Panc1 (cell line): Measurements from ENCODE around the gene ZNF823. TPM values are rescaled to one million over a fixed set of nuclear protein-coding genes. Genes with fewer than 3 reads are reported as not detected.

Experiments used
- ATAC-seq: fragments of 200-7000 bp; cut with Tn5 transposase; 2 replicates; pipeline ENCODE4 v1.9.1; 2020; ENCODE audit warnings: mild to moderate bottlenecking, moderate library complexity
- BruUV-seq: library from RNA; stranded (reverse); fragments of 400-500 nt; replicated peaks from 2 replicates; lab custom pipeline; 2021; lab: Mats Ljungman, UMichigan
- CTCF ChIA-PET: fragments of 300-600 bp; sonication (Branson Sonifier 250); formaldehyde crosslinking; loops from one replicate; lab custom pipeline; 2022; ENCODE audit warnings: antibody characterized with exemption; lab: Charles Lee
- POLR2A ChIA-PET: fragments of 300-600 bp; sonication (Branson Sonifier 250); formaldehyde crosslinking; loops from one replicate; lab custom pipeline; 2022; ENCODE audit warnings: antibody characterized with exemption; lab: Charles Lee
- DNase-seq: peaks from one replicate; pipeline ENCODE4 v3.0.0-alpha.2; 2010; ENCODE audit warnings: low read depth, low spot score
- H3K27ac ChIP-seq: 2 replicates; pipeline ENCODE4 v1.5.1; 2011; ENCODE audit warnings: mild to moderate bottlenecking, low read length, inconsistent platforms
- H3K27me3 ChIP-seq: fragments of 200-500 bp; sonication (Bioruptor generic); 2 replicates; pipeline ENCODE4 v1.6.0; 2014; ENCODE audit warnings: low read length, inconsistent platforms; ENCODE audit not compliant: control insufficient read depth, insufficient read depth
- H3K36me3 ChIP-seq: fragments of 200-500 bp; sonication (Bioruptor generic); 2 replicates; pipeline ENCODE4 v1.5.1; 2014; ENCODE audit warnings: inconsistent platforms, mild to moderate bottlenecking, low read length, moderate library complexity; ENCODE audit not compliant: control insufficient read depth, insufficient read depth
- H3K4me1 ChIP-seq: 2 replicates; pipeline ENCODE4 v1.5.1; 2011; ENCODE audit warnings: inconsistent platforms, mild to moderate bottlenecking, low read length, moderate library complexity; ENCODE audit not compliant: control insufficient read depth, insufficient read depth
- H3K4me3 ChIP-seq, 2 experiments: 2 replicates each; pipeline ENCODE4 v1.5.1; 2011 to 2012; ENCODE audit warnings: low read depth in 2 of 2, low read length in 2 of 2, mild to moderate bottlenecking in 2 of 2, inconsistent platforms in 1 of 2, moderate library complexity in 1 of 2
- H3K9me3 ChIP-seq: fragments of 200-500 bp; sonication (Bioruptor generic); 2 replicates; pipeline ENCODE4 v1.5.1; 2014; ENCODE audit warnings: low read depth, mild to moderate bottlenecking, inconsistent platforms, low read length, moderate library complexity; ENCODE audit not compliant: control insufficient read depth, insufficient read depth
- POLR2AphosphoS5 ChIP-seq: IDR thresholded peaks from 2 replicates; pipeline ENCODE4 v1.6.1; 2012; ENCODE audit warnings: mild to moderate bottlenecking, low read depth, low read length, moderate library complexity
- REST ChIP-seq, 2 experiments: IDR thresholded peaks; 2 replicates each; pipeline ENCODE4 v1.6.1; 2011 to 2012; ENCODE audit warnings: low read depth in 2 of 2, control low read depth in 1 of 2, low read length in 1 of 2, mild to moderate bottlenecking in 1 of 2, moderate library complexity in 1 of 2; ENCODE audit not compliant: insufficient read depth in 1 of 2
- SIN3A ChIP-seq: IDR thresholded peaks from 2 replicates; pipeline ENCODE4 v1.6.1; 2012; ENCODE audit warnings: low read depth, mild to moderate bottlenecking, low read length, moderate library complexity, borderline replicate concordance; ENCODE audit not compliant: insufficient read depth
- TCF7L2 ChIP-seq: IDR thresholded peaks from 2 replicates; pipeline ENCODE4 v1.6.1; 2011; ENCODE audit warnings: mild to moderate bottlenecking, low read depth, low read length, inconsistent platforms
- in situ Hi-C: cut with HindIII; loops from 2 replicates; pipeline ENCODE4 v1.10.0; 2016; ENCODE audit warnings: low sequenced_read_pairs, low pct_unique_long_range_greater_than_20kb
- intact Hi-C: fragments of 100-400 bp; cut with micrococcal nuclease; formaldehyde crosslinking; loops from one replicate; pipeline ENCODE4 v1.10.0; 2022; ENCODE audit not compliant: unreplicated experiment
- total RNA-seq: library from RNA; stranded (reverse); gene quantifications from one replicate; pipeline ENCODE4 v1.2.1, GENCODE V29; 2021; ENCODE audit not compliant: unreplicated experiment
- TF ChIP-seq, protein P1 (sequence below): fragments of 450-650 bp; IDR thresholded peaks from 2 replicates; pipeline ENCODE4 v1.5.1; 2017; ENCODE audit warnings: mild to moderate bottlenecking

The ZNF823 gene
- total RNA-seq, 1 experiment from 2014 or later, result 5.0 TPM

- DNase-seq, result no peak
- POLR2A ChIA-PET, result interaction anchor here (0.7 kb wide), 1 partner anchor 22 kb away, joined by 10 read pairs; no protein-coding TSS in a partner anchor
- no peaks in the 10 kb centered on the region for H3K4me1 ChIP-seq
- TF ChIP-seq REST (IDR thresholded peaks at IDR 0.05; ENCODE audit: insufficient read depth in 1 of 2, low read depth in 2 of 2, low read length in 1 of 2) (no peak), POLR2AphosphoS5 (no peak), TCF7L2 (no peak), SIN3A (no peak)
- TF ChIP-seq, protein P1, sequence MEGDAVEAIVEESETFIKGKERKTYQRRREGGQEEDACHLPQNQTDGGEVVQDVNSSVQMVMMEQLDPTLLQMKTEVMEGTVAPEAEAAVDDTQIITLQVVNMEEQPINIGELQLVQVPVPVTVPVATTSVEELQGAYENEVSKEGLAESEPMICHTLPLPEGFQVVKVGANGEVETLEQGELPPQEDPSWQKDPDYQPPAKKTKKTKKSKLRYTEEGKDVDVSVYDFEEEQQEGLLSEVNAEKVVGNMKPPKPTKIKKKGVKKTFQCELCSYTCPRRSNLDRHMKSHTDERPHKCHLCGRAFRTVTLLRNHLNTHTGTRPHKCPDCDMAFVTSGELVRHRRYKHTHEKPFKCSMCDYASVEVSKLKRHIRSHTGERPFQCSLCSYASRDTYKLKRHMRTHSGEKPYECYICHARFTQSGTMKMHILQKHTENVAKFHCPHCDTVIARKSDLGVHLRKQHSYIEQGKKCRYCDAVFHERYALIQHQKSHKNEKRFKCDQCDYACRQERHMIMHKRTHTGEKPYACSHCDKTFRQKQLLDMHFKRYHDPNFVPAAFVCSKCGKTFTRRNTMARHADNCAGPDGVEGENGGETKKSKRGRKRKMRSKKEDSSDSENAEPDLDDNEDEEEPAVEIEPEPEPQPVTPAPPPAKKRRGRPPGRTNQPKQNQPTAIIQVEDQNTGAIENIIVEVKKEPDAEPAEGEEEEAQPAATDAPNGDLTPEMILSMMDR, result no peak
- BruUV-seq, result no TSS peak
- no peaks in the 10 kb centered on the region for H3K36me3 ChIP-seq
- CTCF ChIA-PET, result no interaction called here
- ATAC-seq, result no peak
- intact Hi-C loops (no loop called here), in situ Hi-C loops (no loop called here)
- no peak overlapping the region for H3K4me3 ChIP-seq
- H3K9me3 ChIP-seq, result peaks cover 25% of the 10 kb centered on the region; the same call in 1 of the 2 replicates
- no peaks in the 10 kb centered on the region for H3K27me3 ChIP-seq
- no peak overlapping the region for H3K27ac ChIP-seq
Measured at GRCh38 chr19:11729586-11729985, 9.2 kb downstream of the ZNF823 start.

DNA sequence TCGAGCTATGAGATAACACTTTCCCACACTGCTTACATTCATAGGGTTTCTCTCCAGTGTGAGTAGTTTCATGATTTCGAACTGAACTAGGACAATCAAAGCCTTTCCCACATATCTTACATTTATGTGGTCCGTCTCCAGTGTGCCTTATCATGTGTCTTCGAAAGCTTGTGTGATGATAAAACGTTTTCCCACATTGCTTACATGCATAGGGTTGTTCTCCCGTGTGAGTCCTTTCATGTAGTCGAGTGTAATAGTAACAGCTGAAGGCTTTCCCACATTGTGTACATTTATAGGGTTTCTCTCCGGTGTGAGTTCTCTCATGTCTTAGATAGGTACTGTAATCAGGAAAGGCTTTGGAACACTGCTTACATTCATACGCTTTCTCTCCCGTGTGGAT is 16.3 kb downstream of the ZNF823 start:
- intact Hi-C loops (no loop called here), in situ Hi-C loops (no loop called here)
- Histone ChIP-seq H3K36me3 (peaks cover 2% of the 10 kb centered on the region; the same call in 1 of the 2 replicates), H3K27me3 (no peaks in the 10 kb centered on the region), H3K27ac (no peak overlapping the region), H3K9me3 (peaks cover 57% of the 10 kb centered on the region), H3K4me3 (no peak overlapping the region), H3K4me1 (no peaks in the 10 kb centered on the region)
- ChIA-PET CTCF (no interaction called here), POLR2A (no interaction called here)
- DNase-seq, result no peak
- no peak for ATAC-seq
- TF ChIP-seq, protein P1, result no peak
- TF ChIP-seq SIN3A (no peak), TCF7L2 (no peak)
- BruUV-seq, result no TSS peak
